A204.1 (cell line): ENCODE measurements around the gene ZBTB7C.

ENCODE experiments used
- FAIRE-seq: peaks from 2 replicates; lab custom pipeline; 2012; peaks lifted over from hg19 to GRCh38; lab: Jason Lieb, UNC

ZBTB7C gene

DNA sequence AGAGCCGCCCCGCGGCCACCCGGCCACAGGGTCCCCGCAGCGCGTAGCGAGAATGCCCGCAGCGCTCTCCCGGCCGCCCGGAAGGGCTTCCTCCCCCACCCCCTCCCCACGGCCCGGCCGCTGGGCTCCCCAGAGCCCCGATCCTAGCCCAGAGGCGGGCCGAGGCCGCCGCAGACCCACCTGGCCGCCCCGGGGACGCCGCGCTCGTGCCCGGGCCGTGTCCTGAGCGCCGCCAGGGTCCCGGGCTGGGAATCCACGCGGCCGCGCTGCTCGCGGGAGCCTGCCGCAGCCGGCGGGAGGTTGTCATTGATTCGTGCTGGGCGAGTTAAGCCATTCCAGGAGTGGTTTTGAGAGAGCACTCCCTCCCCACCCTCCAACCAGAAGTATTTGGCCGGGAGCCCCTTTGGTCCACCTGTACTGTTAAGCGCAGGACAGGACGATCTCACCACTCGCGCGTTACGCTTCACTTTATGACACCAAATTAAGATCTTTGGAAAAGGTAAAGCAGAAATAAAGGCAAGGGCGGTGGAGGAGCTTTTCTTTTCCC lies 272.3 kb downstream of the ZBTB7C start:
- FAIRE-seq, result no peak

- FAIRE-seq, result no peak
Observed at GRCh38 chr18:48136051-48136826, 272.9 kb downstream of the ZBTB7C start.

DNA sequence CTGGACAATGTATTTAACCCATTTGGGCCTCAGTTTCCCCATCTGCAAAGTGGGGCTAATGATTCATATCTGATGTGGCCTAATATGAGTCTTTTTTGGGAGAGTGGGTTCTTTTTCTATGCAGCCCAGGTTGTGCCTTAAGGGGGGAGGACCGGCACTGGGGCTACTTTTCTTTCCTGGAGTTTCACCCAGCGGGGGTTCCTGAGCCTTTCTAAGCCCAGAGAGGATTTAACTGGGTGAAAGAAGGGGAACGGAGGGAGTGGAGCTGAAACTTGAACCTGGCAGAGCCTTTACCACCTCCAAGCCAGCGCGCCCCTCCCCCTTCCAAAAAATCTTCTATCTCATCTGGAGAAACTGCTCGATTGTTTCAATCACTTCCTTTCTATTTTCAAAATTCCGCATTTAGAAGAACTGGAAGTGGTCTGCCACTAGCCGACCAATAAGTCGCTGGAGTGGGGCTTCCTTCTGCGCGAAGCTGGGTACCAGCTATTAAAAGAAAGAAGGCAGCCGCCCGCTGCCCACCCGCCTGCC lies 273.7 kb downstream of the ZBTB7C start:
- FAIRE-seq, result no peak

GRCh38 chr18:48134609-48135008 lies 274.6 kb downstream of the ZBTB7C start:
- no peak for FAIRE-seq

DNA sequence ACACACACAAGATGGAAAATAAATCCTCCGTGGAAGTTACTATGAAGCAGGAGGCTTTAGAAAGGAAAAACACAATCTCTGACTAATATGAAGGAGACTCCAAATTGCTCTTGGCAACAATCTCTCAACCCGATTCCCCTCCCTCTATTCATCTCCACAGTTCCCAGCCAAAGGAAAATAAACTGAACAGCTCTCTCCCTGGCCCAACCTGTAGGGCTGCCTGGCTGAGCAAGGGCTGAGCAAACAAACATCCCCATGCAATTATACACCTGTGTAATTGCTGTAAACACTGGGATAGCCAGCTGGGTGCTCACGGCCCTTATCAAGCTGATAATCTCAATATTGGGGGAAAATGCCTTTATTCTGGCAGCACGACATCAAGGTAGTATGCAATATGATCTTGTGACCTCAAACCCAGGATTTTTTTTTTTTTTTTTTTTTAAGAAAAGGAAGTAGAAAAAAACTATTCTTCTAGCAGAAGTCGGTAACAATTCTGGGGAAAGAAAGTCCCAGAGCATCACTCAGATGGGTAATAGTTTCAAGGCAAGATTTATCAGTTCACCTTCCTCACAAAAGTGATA lies 275.4 kb downstream of the ZBTB7C start:
- no peak for FAIRE-seq

- FAIRE-seq, result no peak
Observed at GRCh38 chr18:48132797-48133655, 276.2 kb downstream of the ZBTB7C start.

GRCh38 chr18:48131042-48131441 lies 278.1 kb downstream of the ZBTB7C start:
- no peak for FAIRE-seq

DNA sequence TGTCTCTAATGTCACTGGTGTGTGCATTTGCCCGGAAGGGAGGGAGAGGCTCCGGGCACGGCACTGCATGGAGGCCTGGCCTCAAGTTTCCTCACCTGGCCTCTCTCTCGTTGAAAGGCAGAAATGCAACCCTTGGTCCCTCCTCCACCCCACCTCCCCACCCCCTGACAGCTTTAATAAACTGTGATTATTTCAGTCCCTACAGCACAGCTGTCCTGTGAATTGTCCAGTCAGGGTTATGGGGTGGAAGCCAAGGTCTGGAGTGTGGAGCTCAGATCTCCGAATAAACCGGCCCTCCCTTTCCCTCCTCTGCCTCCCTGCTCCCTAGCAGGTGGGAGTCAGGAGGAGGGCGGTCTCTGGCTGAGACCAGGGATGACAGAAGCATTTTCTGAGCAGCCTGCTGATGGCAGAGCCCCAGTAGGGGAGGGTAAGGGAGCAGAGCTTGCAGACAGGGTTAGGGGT lies 279.5 kb downstream of the ZBTB7C start:
- FAIRE-seq, result no peak

DNA sequence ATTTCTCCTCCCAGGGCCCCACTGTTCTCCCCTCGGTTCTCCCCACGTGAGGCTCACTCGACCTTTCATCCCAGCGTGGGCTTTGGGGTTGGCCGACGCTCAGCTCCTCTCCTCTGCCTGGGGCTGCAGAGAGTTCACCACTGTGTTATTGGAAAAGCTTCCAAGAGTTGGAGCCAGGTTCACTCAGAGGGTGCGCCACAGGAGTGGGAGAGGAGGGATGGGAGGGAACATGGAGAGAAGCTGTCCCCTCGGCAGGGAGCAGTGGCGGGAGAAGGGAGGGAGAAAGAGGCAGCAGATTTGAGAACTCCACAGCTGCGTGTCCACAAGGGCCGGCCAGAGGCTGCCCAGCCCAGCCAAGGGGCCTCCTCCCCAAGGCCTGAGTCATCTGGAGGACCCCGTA lies 281.6 kb downstream of the ZBTB7C start:
- no peak for FAIRE-seq

DNA sequence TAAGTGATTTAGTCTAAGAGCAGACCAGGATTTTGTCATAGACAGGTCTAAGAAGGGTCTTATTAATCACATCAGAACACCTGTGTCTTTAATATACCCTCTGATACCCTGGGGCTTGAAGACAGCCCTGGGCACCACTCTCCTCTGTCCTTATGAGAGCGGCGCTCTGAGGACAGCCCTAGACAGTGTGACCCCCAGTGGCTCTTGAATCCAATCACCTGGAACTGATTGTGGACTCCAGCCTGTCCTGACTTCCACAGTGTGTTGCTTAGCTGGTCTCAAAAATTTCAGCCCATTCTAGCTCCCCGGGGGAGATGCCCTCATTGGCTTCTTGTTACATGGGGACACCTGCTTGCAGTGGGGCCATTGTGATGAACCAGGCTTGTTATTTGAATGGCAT lies 282.9 kb downstream of the ZBTB7C start:
- no peak for FAIRE-seq

GRCh38 chr18:48125724-48126123 lies 283.5 kb downstream of the ZBTB7C start:
- FAIRE-seq, result no peak

- FAIRE-seq, result no peak
Observed at GRCh38 chr18:48124857-48125626, 284.1 kb downstream of the ZBTB7C start.

DNA sequence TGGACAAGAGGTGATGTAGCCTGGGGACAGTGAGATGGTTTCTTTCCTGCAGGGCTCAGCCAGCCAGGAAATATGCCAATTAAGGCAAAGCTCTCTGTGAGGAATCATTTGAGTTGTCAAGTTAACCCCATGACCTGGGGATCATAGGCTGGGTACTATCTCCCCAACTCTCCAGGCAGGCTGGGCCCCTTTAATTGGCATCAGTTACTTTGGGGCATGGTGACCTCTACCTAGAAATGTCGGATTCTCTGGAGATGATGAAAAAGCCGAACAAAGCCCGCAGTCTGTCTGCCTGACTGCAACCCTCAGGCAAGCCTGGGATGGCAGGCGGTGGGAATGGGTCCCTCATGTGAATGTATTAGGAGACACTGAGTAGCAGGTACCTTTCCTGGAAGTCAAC lies 285.2 kb downstream of the ZBTB7C start:
- FAIRE-seq, result no peak

DNA sequence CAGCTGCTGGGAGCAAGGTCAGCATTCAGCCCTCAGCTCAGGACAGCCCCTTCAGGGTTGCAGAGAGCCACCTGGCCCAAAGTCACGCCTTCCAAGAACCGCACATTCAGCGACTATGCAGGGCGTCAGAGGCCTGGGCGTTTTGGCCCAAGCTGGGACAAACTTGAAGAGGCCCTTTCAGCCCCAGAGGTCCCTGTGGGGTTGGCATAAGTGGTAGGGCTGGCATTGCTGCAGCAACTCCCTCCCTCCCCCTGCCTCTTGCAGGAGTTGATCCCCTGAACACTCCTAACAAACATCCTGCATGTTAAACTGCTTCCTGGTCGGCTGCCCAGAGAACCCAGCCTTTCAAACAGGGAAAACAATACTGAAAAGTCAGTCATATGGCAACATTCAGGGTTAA lies 285.9 kb downstream of the ZBTB7C start:
- FAIRE-seq, result no peak

DNA sequence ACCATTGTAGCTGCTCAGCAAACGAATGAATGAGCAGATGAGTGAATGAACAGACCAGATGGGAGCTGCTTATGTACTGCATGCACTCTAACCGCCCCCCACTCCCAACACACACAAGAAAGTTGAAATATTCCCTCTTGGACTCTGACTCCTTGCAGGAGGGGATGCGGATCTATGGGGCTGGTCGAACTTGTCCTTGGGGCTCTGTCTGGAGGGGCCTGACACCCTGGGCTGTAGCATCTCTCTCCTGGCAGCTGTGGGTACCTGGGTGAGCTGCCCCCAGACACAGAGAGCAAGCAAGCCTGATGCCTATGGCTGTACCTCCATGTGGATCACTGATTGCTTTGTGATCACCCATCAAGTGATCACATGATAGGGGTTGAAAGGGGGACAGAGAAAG lies 286.4 kb downstream of the ZBTB7C start:
- no peak for FAIRE-seq

DNA sequence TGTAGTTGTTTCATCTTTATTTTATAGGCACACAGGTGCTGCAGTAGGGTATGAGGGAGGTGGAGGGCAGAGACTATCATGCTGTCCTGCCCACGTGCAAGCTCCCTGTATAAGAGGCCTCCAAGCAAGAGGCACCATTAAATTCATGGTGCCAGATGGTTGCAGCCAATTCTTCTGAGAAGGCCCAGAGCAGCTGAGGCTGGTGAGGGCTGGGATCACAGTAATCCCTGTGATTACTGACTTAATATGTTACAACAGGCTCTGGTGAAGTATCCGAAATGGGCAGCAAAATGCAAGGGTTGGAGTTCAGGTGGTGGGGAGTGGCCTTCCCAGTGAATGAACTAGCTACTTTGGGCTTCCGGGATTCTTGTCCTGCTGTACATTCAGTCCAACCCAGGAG lies 286.8 kb downstream of the ZBTB7C start:
- no peak for FAIRE-seq

DNA sequence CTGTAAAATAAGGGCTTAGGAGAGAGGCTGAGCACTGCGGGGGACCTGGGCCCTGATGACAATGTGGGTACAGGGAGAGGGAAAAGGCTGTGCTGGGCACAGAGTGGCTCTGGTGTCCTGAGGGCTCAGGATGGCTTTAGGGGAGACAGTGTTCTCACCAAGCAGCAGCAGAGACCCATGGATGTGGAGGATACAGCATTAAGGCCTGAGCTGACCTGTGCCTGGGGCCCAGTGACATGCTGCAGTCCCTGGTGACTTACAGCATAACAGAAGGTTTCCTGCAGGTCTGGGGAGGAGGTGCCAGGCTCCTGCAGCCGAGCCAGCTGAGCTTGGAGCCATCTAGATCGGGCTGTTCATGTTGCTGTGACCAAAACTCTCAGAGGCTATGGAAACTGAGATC lies 287.4 kb downstream of the ZBTB7C start:
- no peak for FAIRE-seq

- no peak for FAIRE-seq
Observed at GRCh38 chr18:48119204-48119603, 290.0 kb downstream of the ZBTB7C start.

DNA sequence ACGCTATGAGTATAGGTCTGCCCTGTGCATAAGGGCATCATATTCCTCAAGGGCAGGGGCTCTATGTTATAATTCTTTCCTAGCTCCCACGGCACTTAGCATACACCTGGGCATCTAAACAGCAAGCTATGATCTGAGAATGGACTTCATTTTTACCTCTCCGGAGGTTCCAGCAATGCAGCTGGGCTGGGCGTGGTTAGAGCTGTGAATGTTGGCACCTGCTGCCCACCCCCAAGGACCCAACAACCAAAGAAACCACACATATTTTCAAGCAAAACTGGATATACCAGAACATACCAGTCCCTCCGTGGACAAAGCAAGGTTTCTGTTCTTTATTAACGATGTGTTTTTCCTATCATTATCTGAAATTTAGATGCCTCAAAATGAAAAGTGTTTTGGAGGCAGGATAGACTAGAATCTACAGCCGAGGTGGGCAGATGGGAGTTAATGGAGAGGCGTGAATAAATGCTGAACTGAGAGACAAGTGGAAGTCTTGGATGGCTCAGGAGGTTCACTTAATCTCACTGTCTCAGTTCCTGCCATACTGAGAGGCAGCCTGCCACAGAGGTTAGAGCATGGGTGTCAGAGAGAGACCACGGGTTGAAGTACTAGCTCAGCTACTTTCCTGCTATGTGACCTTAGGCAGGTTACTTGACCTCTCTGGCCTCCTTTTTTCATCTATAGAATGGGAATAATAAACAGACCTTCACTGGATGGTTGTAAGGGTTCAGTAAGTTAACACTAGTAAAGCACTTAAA lies 292.1 kb downstream of the ZBTB7C start:
- no peak for FAIRE-seq

DNA sequence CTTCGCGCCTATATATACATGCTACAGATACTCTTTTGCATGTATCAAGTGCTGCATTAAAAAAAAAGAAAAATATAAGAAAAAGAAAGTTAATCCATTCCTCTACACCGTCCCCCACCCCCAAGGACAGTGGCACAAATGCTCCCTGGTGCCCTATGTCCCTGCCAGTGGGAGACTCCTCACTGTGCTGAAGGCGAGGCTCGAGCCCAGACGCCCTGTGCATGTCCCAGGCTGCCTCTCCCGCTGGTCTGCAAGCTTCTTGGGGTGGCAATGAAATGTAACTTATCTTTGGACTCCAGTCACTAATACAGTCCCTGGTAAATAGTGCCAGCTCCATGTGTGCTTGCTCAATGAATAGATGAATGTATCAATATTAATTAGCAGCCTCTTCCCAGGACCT lies 293.2 kb downstream of the ZBTB7C start:
- no peak for FAIRE-seq

DNA sequence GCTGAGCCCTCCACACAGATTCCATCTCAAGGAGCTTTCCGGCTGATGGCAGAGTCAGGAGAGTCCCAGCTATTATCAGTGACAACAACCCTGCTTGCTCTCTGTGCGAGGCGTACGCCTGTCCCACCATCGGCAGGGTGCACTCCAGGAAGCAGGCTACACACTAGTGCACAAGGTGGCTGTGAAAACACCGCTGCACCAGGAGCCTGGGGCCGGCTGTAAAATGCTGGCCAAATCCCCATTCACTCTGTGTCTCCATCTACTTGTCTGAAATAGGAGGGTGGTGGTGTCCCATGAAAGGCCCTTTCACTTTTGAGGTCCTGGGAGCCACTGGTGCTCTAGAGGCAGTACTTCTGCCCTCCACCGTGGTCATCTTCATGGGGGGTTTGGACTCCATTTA lies 295.5 kb downstream of the ZBTB7C start:
- FAIRE-seq, result no peak
